ENCODE data around the gene COL25A1. TPM values are rescaled to one million over a fixed set of nuclear protein-coding genes. Genes with fewer than 3 reads are reported as not detected.

The COL25A1 gene
- total RNA-seq, 2 donors from 2014 or later = 0.29 TPM; not detected in 1

GRCh38 chr4:109010521-109010920 is 291.9 kb downstream of the COL25A1 start:
- Histone ChIP-seq H3K4me3 (no peak overlapping the region), H3K9ac (ENCODE audit: low read depth in 2 of 2, low read length in 2 of 2) (no peak overlapping the region), H3K27ac (no peak overlapping the region), H3K27me3 (no peaks in the 10 kb centered on the region), H3K9me3 (no peaks in the 10 kb centered on the region), H3K36me3 (no peaks in the 10 kb centered on the region), H3K4me1 (no peaks in the 10 kb centered on the region)
- TF ChIP-seq CTCF (IDR thresholded peaks at IDR 0.05) = no peak
- intact Hi-C loops (cut with DNase I) = no loop called here
- DNase-seq = no peak

GRCh38 chr4:109009909-109010308 is 292.5 kb downstream of the COL25A1 start:
- Histone ChIP-seq H3K4me3 (no peak overlapping the region), H3K4me1 (no peaks in the 10 kb centered on the region), H3K36me3 (no peaks in the 10 kb centered on the region), H3K27me3 (no peaks in the 10 kb centered on the region), H3K9ac (ENCODE audit: low read depth in 2 of 2, low read length in 2 of 2) (no peak overlapping the region), H3K9me3 (no peaks in the 10 kb centered on the region), H3K27ac (no peak overlapping the region)
- intact Hi-C loops (cut with DNase I) = no loop called here
- no peak for DNase-seq
- no peak for TF ChIP-seq CTCF (IDR thresholded peaks at IDR 0.05)

- no peak for TF ChIP-seq CTCF (IDR thresholded peaks at IDR 0.05)
- intact Hi-C loops (cut with DNase I) = no loop called here
- Histone ChIP-seq H3K36me3 (no peaks in the 10 kb centered on the region), H3K9ac (ENCODE audit: low read depth in 2 of 2, low read length in 2 of 2) (no peak overlapping the region), H3K4me3 (no peak overlapping the region), H3K27me3 (no peaks in the 10 kb centered on the region), H3K27ac (no peak overlapping the region), H3K9me3 (no peaks in the 10 kb centered on the region), H3K4me1 (no peaks in the 10 kb centered on the region)
- DNase-seq = no peak
Measured at GRCh38 chr4:109007976-109008375, 294.5 kb downstream of the COL25A1 start.

- no peak overlapping the region for H3K9ac ChIP-seq (ENCODE audit: low read depth in 2 of 2, low read length in 2 of 2)
- H3K9me3 ChIP-seq = no peaks in the 10 kb centered on the region
- H3K27ac ChIP-seq = no peak overlapping the region
- no peak overlapping the region for H3K4me3 ChIP-seq
- no peaks in the 10 kb centered on the region for H3K27me3 ChIP-seq
- no peaks in the 10 kb centered on the region for H3K4me1 ChIP-seq
- intact Hi-C loops (cut with DNase I) = no loop called here
- no peaks in the 10 kb centered on the region for H3K36me3 ChIP-seq
- DNase-seq = no peak
- no peak for TF ChIP-seq CTCF (IDR thresholded peaks at IDR 0.05)
Measured at GRCh38 chr4:109005523-109005922, 296.9 kb downstream of the COL25A1 start.

GRCh38 chr4:109004418-109004817 is 298.0 kb downstream of the COL25A1 start:
- H3K27me3 ChIP-seq = no peaks in the 10 kb centered on the region
- H3K9ac ChIP-seq (ENCODE audit: low read depth in 2 of 2, low read length in 2 of 2) = no peak overlapping the region
- no peak for TF ChIP-seq CTCF (IDR thresholded peaks at IDR 0.05)
- H3K27ac ChIP-seq = no peak overlapping the region
- no peak for DNase-seq
- H3K36me3 ChIP-seq = no peaks in the 10 kb centered on the region
- intact Hi-C loops (cut with DNase I) = no loop called here
- H3K4me1 ChIP-seq = no peaks in the 10 kb centered on the region
- no peaks in the 10 kb centered on the region for H3K9me3 ChIP-seq
- H3K4me3 ChIP-seq = no peak overlapping the region

GRCh38 chr4:109003964-109004363 is 298.5 kb downstream of the COL25A1 start:
- H3K4me3 ChIP-seq = no peak overlapping the region
- no peak overlapping the region for H3K9ac ChIP-seq (ENCODE audit: low read depth in 2 of 2, low read length in 2 of 2)
- DNase-seq = no peak
- H3K4me1 ChIP-seq = no peaks in the 10 kb centered on the region
- no peaks in the 10 kb centered on the region for H3K27me3 ChIP-seq
- no peaks in the 10 kb centered on the region for H3K36me3 ChIP-seq
- intact Hi-C loops (cut with DNase I) = no loop called here
- no peaks in the 10 kb centered on the region for H3K9me3 ChIP-seq
- TF ChIP-seq CTCF (IDR thresholded peaks at IDR 0.05) = no peak
- H3K27ac ChIP-seq = no peak overlapping the region
